Measurements from ENCODE around the gene BCL2L13. TPM values are rescaled to one million over a fixed set of nuclear protein-coding genes. Genes with fewer than 3 reads are reported as not detected.

The BCL2L13 gene
- total RNA-seq, 2 experiments from 2014 or later, result 8.1 to 10.0 TPM

- intact Hi-C loops (cut with DNase I, micrococcal nuclease), result no loop called here
- H3K4me1 ChIP-seq (ENCODE audit: insufficient read depth, low read length), result peaks cover 12% of the 10 kb centered on the region
- ChIA-PET CTCF (no interaction called here), POLR2A (no interaction called here)
- TF ChIP-seq CTCF (IDR thresholded peaks at IDR 0.05), result no peak
- no peaks in the 10 kb centered on the region for H3K27me3 Mint-ChIP-seq
- DNase-seq, result no peak
- no peak for ATAC-seq (ENCODE audit: poor library complexity)
- H3K27ac ChIP-seq (ENCODE audit: low read depth in 1 of 2, low read length in 2 of 2), result no peak overlapping the region
- H3K36me3 Mint-ChIP-seq (ENCODE audit: low read depth), result peaks cover 62% of the 10 kb centered on the region
- H3K4me3 Mint-ChIP-seq, result no peak overlapping the region
- no peaks in the 10 kb centered on the region for H3K27me3 ChIP-seq (ENCODE audit: control insufficient read depth in 1 of 2, insufficient read depth in 2 of 2, low read length in 2 of 2)
- H3K9me3 ChIP-seq (ENCODE audit: control insufficient read depth in 1 of 2, insufficient read depth in 1 of 2, low read length in 2 of 2), result no peaks in the 10 kb centered on the region
- peak overlapping the region; percentile 59 for H3K27ac Mint-ChIP-seq
- H3K36me3 ChIP-seq (ENCODE audit: insufficient read depth, low read length), result peaks cover 29% of the 10 kb centered on the region
- H3K9me3 Mint-ChIP-seq, result no peaks in the 10 kb centered on the region
- no peak overlapping the region for H3K4me3 ChIP-seq (ENCODE audit: low read length)
- H3K4me1 Mint-ChIP-seq (ENCODE audit: low read depth), result peaks cover 21% of the 10 kb centered on the region
These were observed 90.2 kb downstream of the BCL2L13 start for GRCh38 chr22:17728786-17729185.

- H3K4me3 ChIP-seq (ENCODE audit: low read length), result no peak overlapping the region
- intact Hi-C loops (cut with DNase I, micrococcal nuclease), result no loop called here
- TF ChIP-seq CTCF (IDR thresholded peaks at IDR 0.05), result no peak
- H3K36me3 ChIP-seq (ENCODE audit: insufficient read depth, low read length), result peaks cover 37% of the 10 kb centered on the region
- Mint-ChIP-seq H3K4me1 (ENCODE audit: low read depth) (peaks cover 22% of the 10 kb centered on the region), H3K36me3 (ENCODE audit: low read depth) (peaks cover 67% of the 10 kb centered on the region), H3K4me3 (no peak overlapping the region), H3K27me3 (no peaks in the 10 kb centered on the region), H3K27ac (peak overlapping the region; percentile 14), H3K9me3 (no peaks in the 10 kb centered on the region)
- ChIA-PET CTCF (interaction anchor here (0.9 kb wide), 1 partner anchor 13 kb away, joined by 3 read pairs; no protein-coding TSS in a partner anchor), POLR2A (interaction anchor here (1.4 kb wide), 1 partner anchor 348 kb away, joined by 4 read pairs; the partner anchor contains the start of gene PEX26)
- H3K4me1 ChIP-seq (ENCODE audit: insufficient read depth, low read length), result peaks cover 16% of the 10 kb centered on the region
- H3K27me3 ChIP-seq (ENCODE audit: control insufficient read depth in 1 of 2, insufficient read depth in 2 of 2, low read length in 2 of 2), result no peaks in the 10 kb centered on the region
- no peak overlapping the region for H3K27ac ChIP-seq (ENCODE audit: low read depth in 1 of 2, low read length in 2 of 2)
- ATAC-seq (ENCODE audit: poor library complexity) (no peak), DNase-seq (no peak)
- H3K9me3 ChIP-seq (ENCODE audit: control insufficient read depth in 1 of 2, insufficient read depth in 1 of 2, low read length in 2 of 2), result no peaks in the 10 kb centered on the region
These were observed 91.0 kb downstream of the BCL2L13 start for GRCh38 chr22:17729561-17729960.

- POLR2A ChIA-PET, result no interaction called here
- peaks cover 47% of the 10 kb centered on the region for H3K36me3 ChIP-seq (ENCODE audit: insufficient read depth, low read length)
- Mint-ChIP-seq H3K36me3 (ENCODE audit: low read depth) (peaks cover 67% of the 10 kb centered on the region), H3K4me3 (no peak overlapping the region), H3K4me1 (ENCODE audit: low read depth) (peaks cover 9% of the 10 kb centered on the region), H3K9me3 (no peaks in the 10 kb centered on the region), H3K27me3 (no peaks in the 10 kb centered on the region), H3K27ac (peak overlapping the region; percentile 69)
- DNase-seq (no peak), ATAC-seq (ENCODE audit: poor library complexity) (no peak)
- H3K4me3 ChIP-seq (ENCODE audit: low read length), result no peak overlapping the region
- no peak overlapping the region for H3K27ac ChIP-seq (ENCODE audit: low read depth in 1 of 2, low read length in 2 of 2)
- H3K4me1 ChIP-seq (ENCODE audit: insufficient read depth, low read length), result peaks cover 4% of the 10 kb centered on the region
- H3K27me3 ChIP-seq (ENCODE audit: control insufficient read depth in 1 of 2, insufficient read depth in 2 of 2, low read length in 2 of 2), result no peaks in the 10 kb centered on the region
- TF ChIP-seq CTCF (IDR thresholded peaks at IDR 0.05), result no peak
- CTCF ChIA-PET, result no interaction called here
- no peaks in the 10 kb centered on the region for H3K9me3 ChIP-seq (ENCODE audit: control insufficient read depth in 1 of 2, insufficient read depth in 1 of 2, low read length in 2 of 2)
- intact Hi-C loops (cut with DNase I, micrococcal nuclease), result no loop called here
These were observed 93.8 kb downstream of the BCL2L13 start for GRCh38 chr22:17732251-17732854.

All from CD4-positive, alpha-beta T cell (primary cell).